Endometrial microvascular endothelial cells (primary cell): ENCODE results near the gene MT1HL1. TPM values are rescaled to one million over a fixed set of nuclear protein-coding genes. Genes with fewer than 3 reads are reported as not detected.

ENCODE experiments used
- in situ Hi-C: cut with HindIII; loops from 2 replicates; pipeline ENCODE4 v1.10.0; 2017; ENCODE audit warnings: low sequenced_read_pairs, low pct_unique_long_range_greater_than_20kb; ENCODE audit errors: inconsistent ontology term
- total RNA-seq: library from RNA; depleted of rRNA; stranded (reverse); fragments of >200 nt; gene quantifications from one replicate; pipeline ENCODE4 v1.2.3, GENCODE V29; 2015; ENCODE audit errors: inconsistent ontology term

Gene MT1HL1
- total RNA-seq, 1 donor from 2014 or later: not detected

DNA sequence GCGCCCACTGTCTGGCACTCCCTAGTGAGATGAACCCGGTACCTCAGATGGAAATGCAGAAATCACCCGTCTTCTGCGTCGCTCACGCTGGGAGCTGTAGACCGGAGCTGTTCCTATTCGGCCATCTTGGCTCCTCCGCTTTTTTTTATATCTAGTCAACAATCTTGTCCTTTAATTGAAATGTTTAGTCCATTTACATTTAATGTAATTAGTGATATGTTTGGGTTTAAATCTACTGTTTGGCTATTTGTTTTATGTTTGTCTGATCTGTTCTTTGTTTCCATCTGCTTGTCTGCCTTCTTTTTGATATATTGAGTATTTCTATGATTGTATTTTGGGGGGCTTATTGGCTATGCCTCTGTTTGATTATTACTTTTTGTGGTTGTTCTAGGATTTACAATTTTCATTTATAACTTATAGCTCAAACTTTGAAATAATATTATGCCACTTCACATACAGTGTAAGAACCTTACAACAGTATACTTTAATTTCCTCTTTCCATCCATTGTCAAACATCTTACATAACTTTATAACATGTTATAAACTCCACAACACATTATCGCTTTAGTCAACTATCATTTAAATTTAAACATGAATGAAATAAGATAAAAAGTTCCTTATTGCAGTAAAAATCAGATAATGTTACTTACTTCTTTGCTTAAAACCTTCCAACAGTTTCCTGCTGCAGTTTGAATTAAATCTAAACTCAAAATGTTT is 21.3 kb upstream of the MT1HL1 start:
- in situ Hi-C loops: no loop called here

DNA sequence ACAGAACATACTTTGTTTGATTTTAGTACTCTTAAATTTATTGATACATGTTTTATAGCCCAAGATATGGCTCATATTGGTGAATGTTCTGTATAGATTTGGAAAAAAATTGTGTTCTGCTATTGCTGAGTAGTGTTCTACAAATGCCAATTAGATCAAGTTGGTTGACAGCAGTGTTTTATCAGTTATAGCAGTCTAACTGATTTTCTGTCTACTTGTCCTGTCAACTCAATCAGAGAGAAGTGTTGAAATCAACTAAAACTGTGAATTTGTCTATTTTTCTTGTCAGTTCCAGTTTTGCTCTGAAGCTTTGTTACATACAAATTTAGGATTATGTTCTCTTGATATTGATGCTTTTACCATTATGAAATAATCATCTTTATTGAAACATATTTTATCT is 14.7 kb upstream of the MT1HL1 start:
- in situ Hi-C loops: no loop called here

DNA sequence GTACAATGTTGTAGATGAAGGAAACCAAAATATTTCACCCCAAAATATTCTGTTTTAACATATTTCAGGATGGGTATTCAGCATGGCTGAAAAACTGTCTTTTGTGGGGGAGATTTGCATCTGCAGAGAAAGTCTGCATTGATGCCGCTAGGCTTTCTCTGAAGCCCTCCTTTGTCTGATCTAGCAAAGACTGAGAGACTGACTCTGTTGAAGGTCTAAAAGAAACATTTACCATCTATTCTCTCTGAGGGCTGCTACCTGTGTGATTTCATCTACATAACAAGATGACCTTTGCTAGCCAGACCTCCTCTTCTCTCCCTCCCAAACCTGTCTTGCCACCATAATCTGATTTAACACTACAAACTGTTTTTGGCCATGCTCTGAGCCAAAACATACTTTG is 12.4 kb upstream of the MT1HL1 start:
- in situ Hi-C loops: no loop called here

- in situ Hi-C loops: no loop called here
These were observed 9.4 kb upstream of the MT1HL1 start for GRCh38 chr1:237013608-237014007.

- in situ Hi-C loops: no loop called here
These were observed 8.6 kb upstream of the MT1HL1 start for GRCh38 chr1:237012788-237013383.

GRCh38 chr1:237012361-237012760 is 8.1 kb upstream of the MT1HL1 start:
- in situ Hi-C loops: no loop called here

DNA sequence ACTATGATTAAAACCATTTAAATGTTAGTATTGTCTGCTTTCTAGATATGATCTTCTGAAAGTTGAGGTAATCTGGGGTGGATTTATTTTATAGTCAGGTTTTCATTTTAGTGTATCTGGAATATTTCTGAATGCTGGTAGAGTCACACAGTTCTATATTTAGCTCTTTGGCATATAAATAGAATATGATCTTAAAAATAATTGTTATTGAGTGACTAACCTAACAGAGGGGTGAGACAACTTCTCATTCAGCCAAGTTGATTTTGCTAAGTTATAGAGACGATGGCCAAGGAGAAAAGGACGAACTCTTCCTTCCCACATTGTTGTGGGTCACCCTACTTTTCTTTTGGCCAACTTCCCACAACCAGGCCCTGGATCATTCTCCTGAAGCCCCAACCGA is 7.2 kb upstream of the MT1HL1 start:
- in situ Hi-C loops: no loop called here

GRCh38 chr1:237009611-237010010 is 5.4 kb upstream of the MT1HL1 start:
- in situ Hi-C loops: no loop called here

DNA sequence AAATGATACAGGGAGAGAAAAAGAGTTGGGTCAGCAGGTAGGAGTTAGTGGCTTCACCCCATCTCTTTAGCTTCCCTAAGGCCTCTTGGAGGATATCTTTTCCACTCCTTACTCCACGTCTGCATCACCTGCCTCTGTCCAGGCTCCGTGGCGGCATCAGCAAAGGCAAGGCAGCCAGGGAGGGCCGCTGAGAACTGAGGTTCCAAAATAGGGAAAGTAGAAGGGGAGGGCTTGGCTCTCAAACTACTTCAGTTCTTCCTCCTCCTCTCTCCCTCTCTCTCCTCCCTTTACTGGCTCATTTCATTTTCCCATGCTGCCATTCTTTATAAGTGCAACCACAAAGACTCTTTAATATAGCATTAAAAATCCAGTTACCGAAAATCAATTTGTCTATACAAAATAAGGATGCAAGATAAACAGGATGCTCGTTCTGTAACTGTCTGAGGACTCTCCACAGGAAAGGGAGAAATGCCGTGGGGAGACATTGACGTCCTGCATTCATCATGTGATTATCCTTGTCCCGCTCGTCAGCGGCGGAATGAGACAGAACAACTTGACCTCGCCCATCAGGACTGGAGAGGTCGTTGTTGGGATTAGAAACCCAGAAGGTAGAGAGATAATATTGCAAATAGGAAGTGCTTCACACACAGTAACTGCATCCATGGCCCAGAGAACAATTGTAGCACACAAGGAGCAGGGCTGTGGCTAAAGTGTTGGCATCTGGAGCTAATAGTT is 3.1 kb upstream of the MT1HL1 start:
- in situ Hi-C loops: no loop called here

- in situ Hi-C loops: no loop called here
These were observed 1.4 kb upstream of the MT1HL1 start for GRCh38 chr1:237005674-237006073.

- in situ Hi-C loops: no loop called here
These were observed 725 bp downstream of the MT1HL1 start for GRCh38 chr1:237003516-237003915.

DNA sequence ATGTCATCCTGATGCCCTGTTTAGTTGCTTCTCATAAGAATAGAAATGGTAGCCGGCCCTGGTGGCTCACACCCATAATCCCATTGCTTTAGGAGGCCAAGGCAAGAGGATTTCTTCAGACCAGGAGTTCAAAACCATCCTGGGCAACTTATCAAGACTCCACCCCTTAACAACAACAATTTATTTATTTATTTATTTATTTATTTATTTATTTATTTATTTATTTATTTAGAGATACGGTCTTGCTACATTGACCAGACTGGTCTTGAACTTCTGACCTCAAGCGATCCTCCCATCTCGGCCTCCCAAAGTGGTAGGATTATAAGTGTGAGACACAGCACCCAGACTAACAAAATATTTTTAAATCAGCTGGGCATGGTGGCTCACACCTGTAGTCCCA is 4.0 kb downstream of the MT1HL1 start:
- in situ Hi-C loops: no loop called here

DNA sequence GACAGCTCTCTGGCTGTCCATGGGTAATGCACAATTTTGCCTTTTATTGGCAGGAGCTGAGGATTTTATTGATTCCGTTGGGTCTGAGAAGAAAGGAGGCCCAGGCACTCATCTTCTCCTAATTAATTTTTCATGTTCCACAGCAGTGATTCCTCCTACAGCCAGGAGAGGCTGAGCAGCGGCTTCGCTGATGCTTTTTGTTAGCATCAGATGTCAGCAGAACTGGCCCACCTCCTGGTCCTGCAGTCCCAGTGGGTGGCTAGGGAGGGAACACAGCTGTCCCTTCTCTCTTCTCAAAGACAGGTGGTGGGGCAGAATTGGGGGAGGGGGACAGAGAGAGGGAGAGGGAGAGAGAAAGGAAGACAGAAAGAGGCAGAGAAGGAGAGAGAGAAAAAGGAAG is 5.7 kb downstream of the MT1HL1 start:
- in situ Hi-C loops: no loop called here

- in situ Hi-C loops: no loop called here
These were observed 6.4 kb downstream of the MT1HL1 start for GRCh38 chr1:236997882-236998281.

GRCh38 chr1:236997361-236997760 is 6.9 kb downstream of the MT1HL1 start:
- in situ Hi-C loops: no loop called here

GRCh38 chr1:236994450-236994849 is 9.8 kb downstream of the MT1HL1 start:
- in situ Hi-C loops: no loop called here

DNA sequence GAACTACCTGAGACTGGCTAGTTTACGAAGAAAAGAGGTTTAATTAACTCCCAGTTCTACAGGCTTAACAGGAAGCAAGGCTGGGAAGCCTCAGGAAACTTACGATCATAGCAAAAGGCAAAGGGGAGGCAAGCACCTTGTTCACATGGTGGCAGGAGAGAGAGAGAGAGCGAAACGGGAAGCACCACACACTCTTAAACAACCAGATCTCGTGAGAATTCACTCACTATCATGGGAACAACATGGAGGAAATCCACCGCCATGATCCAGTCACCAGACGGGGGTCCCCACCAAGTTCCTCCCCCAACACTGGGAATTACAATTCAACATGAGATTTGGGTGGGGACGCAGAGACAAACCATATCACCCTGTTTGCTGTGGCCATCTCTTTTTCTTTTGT is 11.8 kb downstream of the MT1HL1 start:
- in situ Hi-C loops: no loop called here

DNA sequence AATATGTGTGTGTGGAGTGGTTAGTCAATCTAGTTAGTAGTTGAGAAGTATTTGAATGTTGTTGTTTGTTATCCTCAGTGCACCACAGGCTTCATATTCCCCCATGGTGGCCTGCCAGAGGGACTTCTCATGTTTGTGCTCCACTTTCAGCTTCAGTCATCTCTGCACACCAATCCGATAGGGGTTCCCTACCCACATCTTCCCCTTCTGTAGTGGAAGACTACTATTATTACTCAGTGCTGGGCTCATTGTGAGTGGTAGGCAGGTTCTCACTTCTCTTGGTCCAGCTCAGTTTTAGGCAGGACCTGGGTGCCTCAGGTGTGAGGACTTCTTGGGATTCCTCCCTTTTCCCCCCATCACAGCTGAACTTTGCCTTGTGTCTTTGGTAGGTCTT is 14.2 kb downstream of the MT1HL1 start:
- in situ Hi-C loops: no loop called here

GRCh38 chr1:236989290-236990051 is 14.8 kb downstream of the MT1HL1 start:
- in situ Hi-C loops: no loop called here

DNA sequence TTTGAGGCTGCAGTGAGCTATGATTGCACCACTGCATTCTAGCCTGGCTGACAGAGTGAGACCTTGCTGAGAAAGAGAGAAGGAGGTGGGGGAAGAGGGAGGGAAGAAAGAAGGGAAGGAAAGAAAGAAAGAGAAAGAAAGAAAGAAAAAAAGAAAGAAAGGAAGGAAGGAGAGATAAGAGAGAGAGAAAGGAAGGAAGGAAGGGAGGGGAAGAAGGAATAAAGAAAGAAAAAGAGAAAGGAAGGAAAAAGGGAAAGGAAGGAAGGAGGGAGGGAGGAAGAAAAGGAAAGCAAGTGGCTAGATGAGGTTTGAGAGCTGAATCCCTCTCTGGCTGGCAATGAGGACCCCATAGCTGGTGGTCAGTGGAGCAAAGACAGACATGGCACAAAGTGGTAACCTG is 20.4 kb downstream of the MT1HL1 start:
- in situ Hi-C loops: no loop called here
